SK-N-SH (cell line): Measurements from ENCODE around the gene ACSS1. TPM values are rescaled to one million over a fixed set of nuclear protein-coding genes. Genes with fewer than 3 reads are reported as not detected.

ENCODE experiments used
- CTCF ChIA-PET: fragments of 300-600, 350-600 bp; formaldehyde crosslinking; extraction: SDS; loops from one replicate; lab custom pipeline; 2021; lab: Yijun Ruan, JAX
- POLR2A ChIA-PET: fragments of 350-600 bp; sonication (Branson Sonifier 250); formaldehyde crosslinking; extraction: SDS; loops from one replicate; lab custom pipeline; 2020; ENCODE audit warnings: antibody characterized with exemption, inconsistent platforms; lab: Yijun Ruan, JAX
- DNase-seq: peaks from one replicate; pipeline ENCODE4 v3.0.0; 2012
- H2AFZ ChIP-seq: fragments of 200-600 bp; sonication (generic); 2 replicates; pipeline ENCODE4 v1.8.1; 2016; ENCODE audit warnings: antibody characterized with exemption, mild to moderate bottlenecking, low read depth
- H3F3A ChIP-seq: fragments of 200-600 bp; sonication (generic); replicated peaks from 2 replicates; pipeline ENCODE3; 2016; ENCODE audit warnings: antibody characterized with exemption, mild to moderate bottlenecking; ENCODE audit not compliant: insufficient read depth
- H3K27ac ChIP-seq, 2 experiments: fragments of 200-500 bp in 1 of 2; fragments of 200-600 bp in 1 of 2; sonication (Bioruptor generic) in 1 of 2; sonication (generic), shearing (Covaris generic) in 1 of 2; 2 replicates each; pipeline versions ENCODE4 v1.5.1 to v1.6.1; 2014 to 2016; ENCODE audit warnings: low read depth in 2 of 2, inconsistent platforms in 1 of 2, low read length in 1 of 2, mild to moderate bottlenecking in 1 of 2, mixed read lengths in 1 of 2
- H3K27me3 ChIP-seq: fragments of 200-600 bp; sonication (generic), shearing (Covaris generic); 2 replicates; pipeline ENCODE4 v1.6.1; 2016; ENCODE audit warnings: mixed run types; ENCODE audit not compliant: insufficient read depth
- H3K36me3 ChIP-seq, 2 experiments: fragments of 200-500 bp in 1 of 2; fragments of 200-600 bp in 1 of 2; sonication (Bioruptor generic) in 1 of 2; sonication (generic) in 1 of 2; replicated peaks in 1 of 2; 2 replicates each; pipeline versions ENCODE3 to v1.5.1; 2014 to 2016; ENCODE audit warnings: low read length in 1 of 2, mild to moderate bottlenecking in 1 of 2; ENCODE audit not compliant: insufficient read depth in 2 of 2, control insufficient read depth in 1 of 2
- H3K4me1 ChIP-seq, 2 experiments: fragments of 200-500 bp in 1 of 2; fragments of 200-600 bp in 1 of 2; sonication (Bioruptor generic) in 1 of 2; sonication (generic), shearing (Covaris generic) in 1 of 2; 2 replicates each; pipeline versions ENCODE4 v1.5.1 to v1.6.1; 2014 to 2016; ENCODE audit warnings: low read depth in 1 of 2, low read length in 1 of 2, mixed run types in 1 of 2; ENCODE audit not compliant: insufficient read depth in 2 of 2, control insufficient read depth in 1 of 2
- H3K4me2 ChIP-seq: fragments of 200-600 bp; sonication (generic), shearing (Covaris generic); 2 replicates; pipeline ENCODE4 v1.6.1; 2017; ENCODE audit warnings: mixed run types
- H3K4me3 ChIP-seq, 2 experiments: fragments of 200-500 bp in 1 of 2; fragments of 200-600 bp in 1 of 2; sonication (Bioruptor generic) in 1 of 2; sonication (generic), shearing (Covaris generic) in 1 of 2; 2 replicates each; pipeline versions ENCODE4 v1.5.1 to v1.8.1; 2014 to 2016; ENCODE audit warnings: low read depth in 2 of 2, inconsistent platforms in 1 of 2, low read length in 1 of 2, mild to moderate bottlenecking in 1 of 2, mixed read lengths in 1 of 2, moderate library complexity in 1 of 2
- H3K79me2 ChIP-seq: fragments of 200-600 bp; sonication (generic); 2 replicates; pipeline ENCODE4 v1.8.1; 2017; ENCODE audit warnings: mild to moderate bottlenecking; ENCODE audit not compliant: insufficient read depth
- H3K9ac ChIP-seq: fragments of 200-600 bp; sonication (generic); 2 replicates; pipeline ENCODE4 v1.6.1; 2017; ENCODE audit warnings: mixed run types
- H3K9me2 ChIP-seq: fragments of 200-600 bp; sonication (generic); 2 replicates; pipeline ENCODE4 v1.6.1; 2017; ENCODE audit warnings: mixed run types
- H3K9me3 ChIP-seq: fragments of 200-600 bp; sonication (generic); 2 replicates; pipeline ENCODE4 v1.6.1; 2017; ENCODE audit warnings: mixed run types, mild to moderate bottlenecking, moderate library complexity
- H4K20me1 ChIP-seq: fragments of 200-600 bp; sonication (generic); 2 replicates; pipeline ENCODE4 v1.6.1; 2017; ENCODE audit warnings: mild to moderate bottlenecking, mixed run types; ENCODE audit not compliant: insufficient read depth
- CHD2 ChIP-seq: fragments of 150-350 bp; IDR thresholded peaks from 2 replicates; pipeline ENCODE4 v1.6.1; 2018; ENCODE audit warnings: low read length; ENCODE audit not compliant: partially characterized antibody
- EP300 ChIP-seq, 2 experiments: IDR thresholded peaks; 2 replicates each; pipeline versions ENCODE4 v1.4.0 to v1.6.1; 2012; ENCODE audit warnings: borderline replicate concordance in 1 of 2, low read depth in 1 of 2, low read length in 1 of 2
- EZH2phosphoT487 ChIP-seq: fragments of 200-600 bp; sonication (generic); IDR thresholded peaks from 2 replicates; pipeline ENCODE4 v1.6.1; 2017; ENCODE audit warnings: low read depth, mixed run types, mild to moderate bottlenecking, antibody characterized with exemption, moderate library complexity, borderline replicate concordance
- FOXJ3 ChIP-seq: sonication (generic); formaldehyde crosslinking; IDR thresholded peaks from 2 replicates; pipeline ENCODE4 v1.5.1; 2020; ENCODE audit warnings: mild to moderate bottlenecking, missing genetic modification reagents
- GATA2 ChIP-seq: sonication (generic); formaldehyde crosslinking; IDR thresholded peaks from 2 replicates; pipeline ENCODE4 v1.5.0; 2020; ENCODE audit warnings: mild to moderate bottlenecking, missing genetic modification reagents
- JUND ChIP-seq: IDR thresholded peaks from 2 replicates; pipeline ENCODE4 v1.4.0; 2012
- MAX ChIP-seq: IDR thresholded peaks from 2 replicates; pipeline ENCODE4 v1.4.0; 2012; ENCODE audit warnings: low read depth
- MEF2A ChIP-seq: IDR thresholded peaks from 2 replicates; pipeline ENCODE4 v1.4.0; 2012; ENCODE audit warnings: low read depth, borderline replicate concordance
- MXI1 ChIP-seq: IDR thresholded peaks from 2 replicates; pipeline ENCODE4 v1.6.1; 2012; ENCODE audit warnings: mild to moderate bottlenecking, low read depth, low read length, improper control_type of control experiment
- NRF1 ChIP-seq: IDR thresholded peaks from 2 replicates; pipeline ENCODE4 v1.6.1; 2012; ENCODE audit warnings: low read depth, mild to moderate bottlenecking, low read length
- SIN3A ChIP-seq: IDR thresholded peaks from 2 replicates; pipeline ENCODE4 v1.6.1; 2012; ENCODE audit warnings: low read depth, mild to moderate bottlenecking, low read length, moderate library complexity, borderline replicate concordance
- USF2 ChIP-seq: fragments of 150-350 bp; IDR thresholded peaks from 2 replicates; pipeline ENCODE4 v1.6.1; 2017; ENCODE audit warnings: antibody characterized with exemption, low read length, low read depth, borderline replicate concordance
- WGBS: methylation state at CpG from one replicate; pipeline ENCODE4 v1.1.6; 2017; ENCODE audit warnings: low lambda C conversion rate; 5-methylcytosine and 5-hydroxymethylcytosine counted together
- polyA plus RNA-seq, 3 experiments: library from polyadenylated mRNA; depleted of rRNA; stranded (reverse); fragments of >200 nt; gene quantifications; 2 replicates each; pipeline ENCODE4 v1.2.3, GENCODE V29; 2012
- TF ChIP-seq, protein P1 (sequence below): IDR thresholded peaks from 2 replicates; pipeline ENCODE4 v1.4.0; 2012; ENCODE audit warnings: low read depth, borderline replicate concordance
- TF ChIP-seq, protein P2 (sequence below): IDR thresholded peaks from 2 replicates; pipeline ENCODE4 v1.4.0; 2012; ENCODE audit warnings: low read depth, borderline replicate concordance

Gene ACSS1
- polyA plus RNA-seq, 1 of the 3 experiments (the other 2 are of a cell fraction): 2.0 TPM

GRCh38 chr20:25016471-25016870 lies 41.5 kb downstream of the ACSS1 start:
- WGBS: 70% methylated on average over 9 of the region's 11 CpGs
- H3K79me2 ChIP-seq: no peaks in the 10 kb centered on the region

GRCh38 chr20:25015986-25016385 lies 42.0 kb downstream of the ACSS1 start:
- Histone ChIP-seq H3K36me3 (no peaks in the 10 kb centered on the region), H2AFZ (no peak overlapping the region), H3K4me1 (no peaks in the 10 kb centered on the region; a peak in 1 of 4 replicates), H3K79me2 (no peaks in the 10 kb centered on the region), H3K27ac (no peak overlapping the region), H3K9me2 (no peaks in the 10 kb centered on the region), H3F3A (no peaks in the 10 kb centered on the region), H3K4me2 (no peak overlapping the region), H4K20me1 (no peaks in the 10 kb centered on the region)
- ChIA-PET POLR2A (no interaction called here), CTCF (interaction anchor here (1.2 to 1.7 kb wide), 3 partner anchors 12 to 164 kb away, joined by 3 to 6 read pairs (median 3); no protein-coding TSS in a partner anchor)
- TF ChIP-seq NRF1 (no peak), MAX (no peak), FOXJ3 (CRISPR knock-in tag) (no peak)
- TF ChIP-seq, protein P1, sequence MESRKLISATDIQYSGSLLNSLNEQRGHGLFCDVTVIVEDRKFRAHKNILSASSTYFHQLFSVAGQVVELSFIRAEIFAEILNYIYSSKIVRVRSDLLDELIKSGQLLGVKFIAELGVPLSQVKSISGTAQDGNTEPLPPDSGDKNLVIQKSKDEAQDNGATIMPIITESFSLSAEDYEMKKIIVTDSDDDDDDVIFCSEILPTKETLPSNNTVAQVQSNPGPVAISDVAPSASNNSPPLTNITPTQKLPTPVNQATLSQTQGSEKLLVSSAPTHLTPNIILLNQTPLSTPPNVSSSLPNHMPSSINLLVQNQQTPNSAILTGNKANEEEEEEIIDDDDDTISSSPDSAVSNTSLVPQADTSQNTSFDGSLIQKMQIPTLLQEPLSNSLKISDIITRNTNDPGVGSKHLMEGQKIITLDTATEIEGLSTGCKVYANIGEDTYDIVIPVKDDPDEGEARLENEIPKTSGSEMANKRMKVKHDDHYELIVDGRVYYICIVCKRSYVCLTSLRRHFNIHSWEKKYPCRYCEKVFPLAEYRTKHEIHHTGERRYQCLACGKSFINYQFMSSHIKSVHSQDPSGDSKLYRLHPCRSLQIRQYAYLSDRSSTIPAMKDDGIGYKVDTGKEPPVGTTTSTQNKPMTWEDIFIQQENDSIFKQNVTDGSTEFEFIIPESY: no peak
- TF ChIP-seq, all 33 proteins: peak for 0
- Histone ChIP-seq H3K4me3 (no peak overlapping the region), H3K9me3 (no peaks in the 10 kb centered on the region), H3K27me3 (no peaks in the 10 kb centered on the region), H3K9ac (no peak overlapping the region)
- no peak for DNase-seq
- 93% methylated on average over 11 of the region's 11 CpGs for WGBS

More at GRCh38 chr20:25016471-25016870, 41.5 kb downstream of the ACSS1 start:
- no peak for DNase-seq
- H4K20me1 ChIP-seq: no peaks in the 10 kb centered on the region
- H3K4me2 ChIP-seq: no peak overlapping the region
- H3K9ac ChIP-seq: no peak overlapping the region
- no peaks in the 10 kb centered on the region for H3K9me3 ChIP-seq
- no peaks in the 10 kb centered on the region for H3K9me2 ChIP-seq
- no peaks in the 10 kb centered on the region for H3K27me3 ChIP-seq
- H3K27ac ChIP-seq: no peak overlapping the region
- ChIA-PET CTCF (interaction anchor here (1.7 kb wide), 1 partner anchor 162 kb away, joined by 6 read pairs; no protein-coding TSS in a partner anchor), POLR2A (no interaction called here)
- no peaks in the 10 kb centered on the region for H3F3A ChIP-seq
- no peak overlapping the region for H2AFZ ChIP-seq
- no peak overlapping the region for H3K4me3 ChIP-seq
- TF ChIP-seq SIN3A: no peak
- TF ChIP-seq EP300 (IDR thresholded peaks at IDR 0.05; ENCODE audit: borderline replicate concordance in 1 of 2, low read depth in 1 of 2, low read length in 1 of 2): no peak
- TF ChIP-seq NRF1: no peak
- no peak for TF ChIP-seq CHD2
- TF ChIP-seq, protein P2, sequence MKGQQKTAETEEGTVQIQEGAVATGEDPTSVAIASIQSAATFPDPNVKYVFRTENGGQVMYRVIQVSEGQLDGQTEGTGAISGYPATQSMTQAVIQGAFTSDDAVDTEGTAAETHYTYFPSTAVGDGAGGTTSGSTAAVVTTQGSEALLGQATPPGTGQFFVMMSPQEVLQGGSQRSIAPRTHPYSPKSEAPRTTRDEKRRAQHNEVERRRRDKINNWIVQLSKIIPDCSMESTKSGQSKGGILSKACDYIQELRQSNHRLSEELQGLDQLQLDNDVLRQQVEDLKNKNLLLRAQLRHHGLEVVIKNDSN: no peak
- no peak for TF ChIP-seq FOXJ3 (CRISPR knock-in tag)
- no peak for TF ChIP-seq JUND
- no peak for TF ChIP-seq USF2
- TF ChIP-seq EZH2phosphoT487: no peak
- TF ChIP-seq MEF2A: no peak
- TF ChIP-seq MXI1: no peak
- TF ChIP-seq MAX: no peak
- no peak for TF ChIP-seq GATA2 (CRISPR knock-in tag)
- H3K36me3 ChIP-seq: no peaks in the 10 kb centered on the region
- no peaks in the 10 kb centered on the region; a peak in 1 of 4 replicates for H3K4me1 ChIP-seq
